Fibroblast of skin of right biceps (primary cell): ENCODE measurements around the gene CRK.

ENCODE experiments used
- DNase-seq: peaks from one replicate; pipeline ENCODE4 v3.0.0-alpha.2; 2013

The CRK gene

GRCh38 chr17:1379930-1380313, 76.1 kb downstream of the CRK start:
- DNase-seq: no peak

DNA sequence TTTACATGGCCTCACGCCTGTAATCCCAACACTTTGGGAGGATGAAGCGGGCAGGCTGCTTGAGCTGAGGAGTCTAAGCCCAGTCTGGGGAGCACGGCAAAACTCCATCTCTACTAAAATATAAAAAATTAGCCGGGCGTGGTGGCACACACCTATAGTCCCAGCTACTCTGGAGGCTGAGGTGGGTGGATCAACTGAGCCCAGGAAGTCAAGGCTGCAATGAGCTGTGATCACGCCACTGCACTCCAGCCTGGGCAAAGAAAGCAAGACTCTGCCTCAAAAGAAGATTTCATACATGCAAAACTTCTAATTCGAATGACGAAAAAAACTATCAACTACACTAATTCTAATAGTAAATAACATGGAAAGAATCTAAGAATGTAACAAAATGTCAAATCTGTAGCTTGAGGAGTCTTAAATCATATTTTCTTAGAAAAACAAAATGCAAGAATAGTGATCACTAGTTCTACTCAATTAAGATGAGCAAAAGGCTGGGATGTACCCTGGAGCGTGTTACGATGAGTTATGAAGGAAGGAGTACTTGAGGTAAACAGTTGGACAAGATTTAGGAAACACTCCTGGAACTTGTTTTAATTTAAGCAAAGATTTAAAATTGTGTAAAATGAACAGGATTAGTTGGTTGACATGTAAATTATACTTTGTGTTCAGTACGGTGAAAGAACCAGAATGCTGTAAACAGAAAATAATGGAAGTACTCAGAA, 76.7 kb downstream of the CRK start:
- no peak for DNase-seq

GRCh38 chr17:1378476-1378860, 77.6 kb downstream of the CRK start:
- peak; percentile 19 for DNase-seq

DNA sequence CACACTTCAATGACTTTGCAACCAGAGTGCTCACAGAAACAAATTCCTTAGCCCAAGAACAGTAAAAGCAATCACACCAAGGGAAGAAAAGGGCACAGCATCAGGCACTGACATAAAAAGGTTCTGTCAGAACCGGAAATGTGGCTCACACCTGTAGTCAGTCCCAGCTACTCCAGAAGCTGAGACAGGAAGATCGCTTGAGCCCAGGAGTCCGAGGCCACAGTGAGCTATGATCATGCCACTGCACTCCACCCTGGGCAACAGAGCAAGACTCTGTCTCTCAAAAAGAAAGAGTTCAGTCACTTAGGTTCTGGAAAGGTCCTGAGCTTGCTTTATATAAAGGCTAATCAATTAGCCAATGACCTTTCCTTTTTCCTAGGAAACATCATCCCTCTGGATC, 78.7 kb downstream of the CRK start:
- no peak for DNase-seq

- DNase-seq: no peak
Measured at GRCh38 chr17:1376061-1376460, 80.0 kb downstream of the CRK start.

DNA sequence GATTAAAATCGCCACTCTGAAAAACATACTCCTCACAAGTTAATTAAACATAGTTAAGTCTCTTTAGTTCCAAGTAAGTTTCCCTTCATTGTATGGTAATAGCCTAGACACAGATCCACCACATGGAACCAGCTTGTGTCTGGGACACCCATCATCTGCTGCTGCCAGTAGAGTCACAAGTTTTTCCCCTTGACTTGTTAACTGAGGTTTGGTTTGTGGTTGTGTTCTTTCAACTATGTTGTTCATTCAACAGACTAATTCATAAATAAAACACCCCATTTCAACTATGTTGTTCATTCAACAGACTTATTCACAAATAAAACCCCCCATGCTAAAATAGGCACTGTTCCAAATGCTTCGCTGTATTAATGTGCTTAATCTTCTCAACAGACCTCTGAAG, 80.4 kb downstream of the CRK start:
- no peak for DNase-seq

DNA sequence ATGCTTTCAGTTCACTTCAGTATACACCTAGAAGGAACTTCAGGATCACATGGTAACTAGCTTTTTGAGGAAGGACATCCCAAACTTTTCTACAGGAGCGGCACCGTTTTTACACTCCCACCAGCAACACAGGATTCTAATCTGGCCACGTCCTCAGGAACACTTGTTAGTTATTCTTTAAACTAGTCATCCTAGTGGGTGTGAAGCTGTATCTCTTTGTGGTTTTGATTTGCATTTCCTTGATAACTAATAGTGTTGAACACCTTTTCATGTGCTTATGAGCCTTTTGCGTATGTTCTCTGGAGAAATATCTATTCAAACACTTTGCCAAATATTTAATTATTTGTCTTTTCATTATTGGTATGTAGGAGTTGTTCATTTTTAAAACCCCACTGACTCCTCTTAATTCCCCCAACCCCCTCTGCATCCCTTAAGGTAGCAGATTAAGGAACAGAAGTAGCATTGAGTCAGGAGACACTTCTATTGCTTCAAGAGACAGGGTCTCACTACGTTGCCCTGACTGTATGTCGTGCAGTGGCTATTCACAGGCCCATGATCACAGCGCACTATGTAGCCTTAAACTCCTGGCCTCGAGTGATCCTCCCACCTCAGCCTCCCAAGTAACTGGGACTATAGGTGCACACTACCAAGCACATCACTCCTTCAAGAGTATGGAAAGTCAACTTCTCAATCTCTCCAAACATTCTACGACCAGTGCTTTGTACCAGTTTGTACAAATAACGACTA, 81.4 kb downstream of the CRK start:
- DNase-seq: no peak

- DNase-seq: no peak
Measured at GRCh38 chr17:1373707-1374237, 82.3 kb downstream of the CRK start.

GRCh38 chr17:1372618-1373017, 83.4 kb downstream of the CRK start:
- no peak for DNase-seq

- no peak for DNase-seq
Measured at GRCh38 chr17:1371893-1372590, 84.0 kb downstream of the CRK start.
